22Rv1 (cell line): ENCODE results near the gene CDC20.

Source experiments
- H3K27ac ChIP-seq: fragments of 450-650 bp; 2 replicates; pipeline ENCODE4 v1.5.1; 2017
- CTCF ChIP-seq: fragments of 450-650 bp; IDR thresholded peaks from 2 replicates; pipeline ENCODE4 v1.5.1; 2017; ENCODE audit warnings: mild to moderate bottlenecking
- ZFX ChIP-seq: fragments of 450-650 bp; IDR thresholded peaks from 2 replicates; pipeline ENCODE4 v1.6.1; 2017; ENCODE audit warnings: antibody characterized with exemption, borderline replicate concordance

CDC20 gene

DNA sequence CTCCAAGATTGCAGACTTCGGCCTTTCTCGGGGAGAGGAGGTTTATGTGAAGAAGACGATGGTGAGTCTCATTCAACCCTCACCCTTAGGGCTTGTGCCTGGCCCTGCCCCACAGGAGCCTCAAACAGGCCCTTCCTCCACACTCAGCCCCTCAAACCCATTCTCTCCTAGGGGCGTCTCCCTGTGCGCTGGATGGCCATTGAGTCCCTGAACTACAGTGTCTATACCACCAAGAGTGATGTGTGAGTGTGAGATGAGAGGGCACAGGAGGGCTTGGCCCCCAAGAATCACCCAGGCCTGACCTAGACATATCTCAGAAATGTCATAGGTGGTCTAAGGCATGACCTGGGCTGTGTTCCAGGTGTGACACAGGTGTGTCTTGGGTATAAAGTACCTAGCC, 39.5 kb upstream of the CDC20 start:
- no peak overlapping the region for H3K27ac ChIP-seq
- TF ChIP-seq ZFX, result no peak
- TF ChIP-seq CTCF, result no peak

- TF ChIP-seq CTCF (no peak), ZFX (no peak)
- H3K27ac ChIP-seq, result no peak overlapping the region
Observed at GRCh38 chr1:43319766-43320165, 39.0 kb upstream of the CDC20 start.

- no peak overlapping the region for H3K27ac ChIP-seq
Observed at GRCh38 chr1:43321331-43321891, 37.4 kb upstream of the CDC20 start.

DNA sequence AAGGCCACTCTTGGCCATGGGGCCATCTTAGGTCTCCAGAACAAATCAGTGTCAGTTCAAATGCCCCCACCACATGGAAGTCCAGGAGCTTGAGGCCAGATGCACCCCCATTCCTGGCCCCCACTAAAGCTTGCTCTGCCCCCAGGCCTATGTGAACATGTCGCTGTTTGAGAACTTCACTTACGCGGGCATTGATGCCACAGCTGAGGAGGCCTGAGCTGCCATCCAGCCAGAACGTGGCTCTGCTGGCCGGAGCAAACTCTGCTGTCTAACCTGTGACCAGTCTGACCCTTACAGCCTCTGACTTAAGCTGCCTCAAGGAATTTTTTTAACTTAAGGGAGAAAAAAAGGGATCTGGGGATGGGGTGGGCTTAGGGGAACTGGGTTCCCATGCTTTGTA, 36.3 kb upstream of the CDC20 start:
- no peak for TF ChIP-seq ZFX
- TF ChIP-seq CTCF, result no peak
- H3K27ac ChIP-seq, result no peak overlapping the region

More at GRCh38 chr1:43321331-43321891, 37.4 kb upstream of the CDC20 start:
- TF ChIP-seq ZFX (no peak), CTCF (no peak)

DNA sequence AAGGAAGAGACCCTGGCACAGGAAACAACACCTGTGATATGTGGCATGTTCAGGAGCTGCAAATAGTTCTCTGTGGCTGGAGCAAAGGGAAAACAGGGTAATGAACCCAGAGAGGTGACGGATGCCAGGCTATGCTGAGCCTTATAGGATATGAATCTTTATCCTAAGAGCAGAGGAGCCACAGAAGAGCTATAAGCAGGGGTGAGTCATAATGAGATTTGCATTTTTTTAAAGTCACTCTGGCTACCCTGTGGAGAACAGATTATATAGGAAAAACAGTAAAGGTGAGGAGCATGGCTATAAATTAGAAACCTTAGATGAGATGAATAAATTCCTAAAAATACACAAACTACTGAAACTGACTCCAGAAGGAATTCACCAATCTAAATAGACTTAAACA, 34.0 kb upstream of the CDC20 start:
- no peak overlapping the region for H3K27ac ChIP-seq
- TF ChIP-seq CTCF, result no peak
- TF ChIP-seq ZFX, result no peak

- no peak overlapping the region for H3K27ac ChIP-seq
- TF ChIP-seq ZFX (no peak), CTCF (no peak)
Observed at GRCh38 chr1:43325381-43325780, 33.4 kb upstream of the CDC20 start.

- TF ChIP-seq ZFX (no peak), CTCF (no peak)
- no peak overlapping the region for H3K27ac ChIP-seq
Observed at GRCh38 chr1:43327549-43328292, 31.1 kb upstream of the CDC20 start.
